ENCODE results near the gene ACBD4. TPM values are rescaled to one million over a fixed set of nuclear protein-coding genes. Genes with fewer than 3 reads are reported as not detected.
A peak's percentile ranks its signal among the peaks of the same experiment; 100 is the strongest.

ACBD4 gene
- total and polyA plus RNA-seq, 2 of the 4 experiments (the other 2 are of a cell fraction): 2.3 to 5.7 TPM

DNA sequence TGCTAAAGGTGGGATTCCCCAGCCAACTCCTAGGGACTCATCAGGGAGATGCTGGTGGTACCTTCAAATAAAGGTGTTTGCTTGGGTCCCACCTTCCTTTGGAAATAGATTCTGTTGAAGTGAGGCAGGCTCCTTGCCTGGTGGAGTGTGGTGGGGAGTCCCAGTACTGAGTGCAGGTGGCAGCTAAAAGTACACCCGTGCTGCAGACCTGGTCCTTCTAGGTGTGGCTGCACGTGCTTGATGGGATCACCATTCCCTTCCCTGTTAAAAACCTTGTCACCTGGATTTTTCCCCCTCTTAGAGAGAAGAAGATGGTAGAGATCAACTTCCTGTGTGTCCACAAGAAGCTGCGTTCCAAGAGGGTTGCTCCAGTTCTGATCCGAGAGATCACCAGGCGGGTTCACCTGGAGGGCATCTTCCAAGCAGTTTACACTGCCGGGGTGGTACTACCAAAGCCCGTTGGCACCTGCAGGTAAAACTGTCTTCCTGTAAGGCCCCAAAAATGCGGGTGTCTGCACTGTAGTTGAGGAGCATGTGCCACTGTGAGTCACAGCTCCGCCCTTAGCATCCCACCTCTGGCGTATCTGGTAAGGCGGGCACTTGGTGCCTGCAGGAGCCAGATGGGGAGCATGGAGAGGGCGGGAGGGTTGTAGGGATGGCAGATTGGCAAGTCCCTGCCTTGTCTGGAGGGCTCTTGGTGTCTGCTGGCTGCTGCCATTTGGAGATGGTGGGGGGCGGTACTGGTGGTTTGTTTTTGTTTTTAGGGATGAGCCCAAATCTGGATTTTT lies 37.2 kb upstream of the ACBD4 start:
- no peak overlapping the region for H2BK20ac ChIP-seq (ENCODE audit: low read depth, low read length)
- WGBS, 2 experiments (ENCODE audit: extremely low coverage in 2 of 2, insufficient read length in 1 of 2): 96% methylated on average over 4 of the region's 13 CpGs; no CpG with 5 or more reads in 1 of the 2 experiments
- no peak overlapping the region for H4K8ac ChIP-seq (ENCODE audit: low read depth in 2 of 2, low read length in 2 of 2)
- peaks cover 4% of the 10 kb centered on the region; the same call in 1 of the 2 replicates for H4K20me1 ChIP-seq (ENCODE audit: insufficient read depth, low read length)
- H2BK120ac ChIP-seq (ENCODE audit: low read depth, low read length): no peak overlapping the region
- H3K9me3 ChIP-seq (ENCODE audit: control insufficient read depth, insufficient read depth, low read length): no peaks in the 10 kb centered on the region
- in situ Hi-C loops (cut with MboI; ENCODE audit: low sequenced_read_pairs) (no loop called here), dilution Hi-C loops (cut with HindIII; ENCODE audit: low sequenced_read_pairs, unreplicated experiment) (no loop called here), intact Hi-C loops (cut with micrococcal nuclease) (no loop called here)
- no peak overlapping the region for H3K4ac ChIP-seq (ENCODE audit: low read depth, low read length)
- no peak for DNase-seq
- H3K9ac ChIP-seq (ENCODE audit: low read depth, low read length): peak overlapping the region; percentile 51; the same call in 1 of the 2 replicates
- no peak for TF ChIP-seq POLR2A (IDR thresholded peaks at IDR 0.05; ENCODE audit: low read depth, low read length)
- no peak for TF ChIP-seq RAD21 (IDR thresholded peaks at IDR 0.05; ENCODE audit: low read length)
- TF ChIP-seq CHD1 (IDR thresholded peaks at IDR 0.05; ENCODE audit: low read depth, low read length): no peak
- TF ChIP-seq MAZ (IDR thresholded peaks at IDR 0.05; ENCODE audit: borderline replicate concordance, low read depth, low read length): no peak
- TF ChIP-seq FOS (IDR thresholded peaks at IDR 0.05; ENCODE audit: low read depth, low read length): no peak
- TF ChIP-seq RFX5 (IDR thresholded peaks at IDR 0.05; ENCODE audit: low read depth, low read length): no peak
- no peak for TF ChIP-seq CEBPB (IDR thresholded peaks at IDR 0.05; ENCODE audit: low read depth, low read length)
- TF ChIP-seq, protein P1, sequence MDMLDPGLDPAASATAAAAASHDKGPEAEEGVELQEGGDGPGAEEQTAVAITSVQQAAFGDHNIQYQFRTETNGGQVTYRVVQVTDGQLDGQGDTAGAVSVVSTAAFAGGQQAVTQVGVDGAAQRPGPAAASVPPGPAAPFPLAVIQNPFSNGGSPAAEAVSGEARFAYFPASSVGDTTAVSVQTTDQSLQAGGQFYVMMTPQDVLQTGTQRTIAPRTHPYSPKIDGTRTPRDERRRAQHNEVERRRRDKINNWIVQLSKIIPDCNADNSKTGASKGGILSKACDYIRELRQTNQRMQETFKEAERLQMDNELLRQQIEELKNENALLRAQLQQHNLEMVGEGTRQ (IDR thresholded peaks at IDR 0.05; ENCODE audit: low read depth, low read length): no peak
- TF ChIP-seq, protein P2, sequence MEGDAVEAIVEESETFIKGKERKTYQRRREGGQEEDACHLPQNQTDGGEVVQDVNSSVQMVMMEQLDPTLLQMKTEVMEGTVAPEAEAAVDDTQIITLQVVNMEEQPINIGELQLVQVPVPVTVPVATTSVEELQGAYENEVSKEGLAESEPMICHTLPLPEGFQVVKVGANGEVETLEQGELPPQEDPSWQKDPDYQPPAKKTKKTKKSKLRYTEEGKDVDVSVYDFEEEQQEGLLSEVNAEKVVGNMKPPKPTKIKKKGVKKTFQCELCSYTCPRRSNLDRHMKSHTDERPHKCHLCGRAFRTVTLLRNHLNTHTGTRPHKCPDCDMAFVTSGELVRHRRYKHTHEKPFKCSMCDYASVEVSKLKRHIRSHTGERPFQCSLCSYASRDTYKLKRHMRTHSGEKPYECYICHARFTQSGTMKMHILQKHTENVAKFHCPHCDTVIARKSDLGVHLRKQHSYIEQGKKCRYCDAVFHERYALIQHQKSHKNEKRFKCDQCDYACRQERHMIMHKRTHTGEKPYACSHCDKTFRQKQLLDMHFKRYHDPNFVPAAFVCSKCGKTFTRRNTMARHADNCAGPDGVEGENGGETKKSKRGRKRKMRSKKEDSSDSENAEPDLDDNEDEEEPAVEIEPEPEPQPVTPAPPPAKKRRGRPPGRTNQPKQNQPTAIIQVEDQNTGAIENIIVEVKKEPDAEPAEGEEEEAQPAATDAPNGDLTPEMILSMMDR (conservative IDR thresholded peaks at IDR 0.05; ENCODE audit: low read depth, low read length): no peak
- TF ChIP-seq MXI1 (IDR thresholded peaks at IDR 0.05; ENCODE audit: borderline replicate concordance, low read depth, low read length): no peak
- no peak for TF ChIP-seq BHLHE40 (IDR thresholded peaks at IDR 0.05; ENCODE audit: low read depth, low read length)
- peak overlapping the region; percentile 9 for H2BK5ac ChIP-seq (ENCODE audit: low read depth, low read length, poor library complexity, severe bottlenecking)
- H3K27ac ChIP-seq (ENCODE audit: insufficient read depth, low read length): peak overlapping the region; percentile 66; the same call in 1 of the 2 replicates
- H3K4me3 ChIP-seq (ENCODE audit: insufficient read depth, low read depth, low read length): no peak overlapping the region
- H2AK9ac ChIP-seq (replicated peaks; ENCODE audit: low read depth, low read length, poor library complexity): no peak overlapping the region
- no peaks in the 10 kb centered on the region for H3K27me3 ChIP-seq (ENCODE audit: control insufficient read depth, insufficient read depth, low read length)
- H4K5ac ChIP-seq (ENCODE audit: low read depth, low read length): peak overlapping the region; percentile 51; the same call in 1 of the 2 replicates
- H3K18ac ChIP-seq (ENCODE audit: low read depth, low read length): no peak overlapping the region
- CTCF ChIA-PET: interaction anchor here (0.7 to 2.2 kb wide), 13 partner anchors 10 to 189 kb away, joined by 3 to 9 read pairs (median 4); partner anchors contain the start of genes ACBD4 and DCAKD
- peaks cover 26 to 62% of the 10 kb centered on the region in 2 experiments for H3K79me1 ChIP-seq (ENCODE audit: low read depth in 1 of 2, low read length in 2 of 2)
- H2AFZ ChIP-seq (replicated peaks; ENCODE audit: low read length, poor library complexity): no peak overlapping the region
- no peak overlapping the region for H3K56ac ChIP-seq (ENCODE audit: extremely low read depth, insufficient read depth, low read length)
- H2BK15ac ChIP-seq (ENCODE audit: low read depth, low read length): no peak overlapping the region
- H3K4me2 ChIP-seq (ENCODE audit: low read depth, low read length): no peak overlapping the region
- H3K23ac ChIP-seq (ENCODE audit: low read depth, low read length): no peak overlapping the region
- BruUV-seq (replicated peaks): no TSS peak
- no peak for ATAC-seq (ENCODE audit: low read depth)
- H3K36me3 ChIP-seq (ENCODE audit: control insufficient read depth, insufficient read depth, low read length): peaks cover 74% of the 10 kb centered on the region
- peaks cover 15% of the 10 kb centered on the region for H3K4me1 ChIP-seq (ENCODE audit: control insufficient read depth, insufficient read depth, low read length)
- H2AK5ac ChIP-seq (ENCODE audit: low read depth, low read length): no peak overlapping the region
- POLR2A ChIA-PET (ENCODE audit: unreplicated experiment): no interaction called here
- no peak overlapping the region for H4K91ac ChIP-seq (ENCODE audit: insufficient read depth, low read depth, low read length)
- peaks cover 6% of the 10 kb centered on the region; the same call in 1 of the 2 replicates for H3K9me1 ChIP-seq (ENCODE audit: insufficient read depth, low read length)
- no peak overlapping the region for H3K14ac ChIP-seq (replicated peaks; ENCODE audit: low read depth, low read length)

All from IMR-90 (cell line).